Measurements from ENCODE around the gene ZFP64. TPM values are rescaled to one million over a fixed set of nuclear protein-coding genes. Genes with fewer than 3 reads are reported as not detected.

ZFP64 gene
- polyA plus RNA-seq, 2 of the 4 experiments (the other 2 are of a cell fraction): 14.4 to 22.0 TPM

DNA sequence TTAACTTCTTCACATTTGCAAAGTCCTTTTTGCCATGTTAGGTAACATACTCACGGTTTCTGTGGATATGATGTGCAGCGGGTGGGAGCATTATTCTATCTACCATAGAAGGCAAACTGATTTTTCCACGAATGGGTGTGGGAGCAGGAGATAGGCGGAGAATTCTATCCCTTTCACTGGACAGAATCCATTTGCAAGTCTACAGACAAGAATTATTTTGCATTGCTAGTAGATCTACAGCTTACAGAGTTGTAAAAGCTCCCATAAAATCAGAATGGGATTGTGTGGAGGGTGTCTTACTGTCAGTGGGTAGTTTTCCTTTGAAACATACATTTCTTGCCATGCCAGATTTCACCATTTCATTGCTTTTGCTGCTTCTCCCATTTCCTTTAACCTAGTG is 22.4 kb upstream of the ZFP64 start:
- ChIA-PET CTCF (no interaction called here), POLR2A (no interaction called here)
- Histone ChIP-seq H3K4me2 (no peak overlapping the region), H3K27ac (no peak overlapping the region), H3K4me3 (no peak overlapping the region), H3K4me1 (no peaks in the 10 kb centered on the region), H3K9me3 (peaks cover 14% of the 10 kb centered on the region)
- TF ChIP-seq CEBPB (IDR thresholded peaks at IDR 0.05) (no peak), JUNB (IDR thresholded peaks at IDR 0.05) (no peak), ESRRA (IDR thresholded peaks at IDR 0.05; ENCODE audit: borderline replicate concordance, low read length) (no peak), POLR2A (IDR thresholded peaks at IDR 0.05; ENCODE audit: low read length) (no peak), KDM5A (IDR thresholded peaks at IDR 0.05) (no peak), MAZ (IDR thresholded peaks at IDR 0.05; ENCODE audit: borderline replicate concordance, low read depth, low read length) (no peak), EHMT2 (IDR thresholded peaks at IDR 0.05; ENCODE audit: low read depth) (no peak), FOSL2 (IDR thresholded peaks at IDR 0.05) (no peak), FOSL2 (CRISPR knock-in tag; IDR thresholded peaks at IDR 0.05) (no peak), ZSCAN20 (CRISPR knock-in tag; IDR thresholded peaks at IDR 0.05) (no peak), MAFK (IDR thresholded peaks at IDR 0.05; ENCODE audit: partially characterized antibody) (no peak), CBX2 (IDR thresholded peaks at IDR 0.05; ENCODE audit: borderline replicate concordance, low read depth) (no peak), BHLHE40 (IDR thresholded peaks at IDR 0.05; ENCODE audit: low read depth, low read length) (no peak), CBX8 (IDR thresholded peaks at IDR 0.05) (no peak), NFE2L2 (conservative IDR thresholded peaks at IDR 0.05; ENCODE audit: low read length) (no peak)
- TF ChIP-seq, protein P1, sequence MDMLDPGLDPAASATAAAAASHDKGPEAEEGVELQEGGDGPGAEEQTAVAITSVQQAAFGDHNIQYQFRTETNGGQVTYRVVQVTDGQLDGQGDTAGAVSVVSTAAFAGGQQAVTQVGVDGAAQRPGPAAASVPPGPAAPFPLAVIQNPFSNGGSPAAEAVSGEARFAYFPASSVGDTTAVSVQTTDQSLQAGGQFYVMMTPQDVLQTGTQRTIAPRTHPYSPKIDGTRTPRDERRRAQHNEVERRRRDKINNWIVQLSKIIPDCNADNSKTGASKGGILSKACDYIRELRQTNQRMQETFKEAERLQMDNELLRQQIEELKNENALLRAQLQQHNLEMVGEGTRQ (IDR thresholded peaks at IDR 0.05): no peak
- TF ChIP-seq, protein P2, sequence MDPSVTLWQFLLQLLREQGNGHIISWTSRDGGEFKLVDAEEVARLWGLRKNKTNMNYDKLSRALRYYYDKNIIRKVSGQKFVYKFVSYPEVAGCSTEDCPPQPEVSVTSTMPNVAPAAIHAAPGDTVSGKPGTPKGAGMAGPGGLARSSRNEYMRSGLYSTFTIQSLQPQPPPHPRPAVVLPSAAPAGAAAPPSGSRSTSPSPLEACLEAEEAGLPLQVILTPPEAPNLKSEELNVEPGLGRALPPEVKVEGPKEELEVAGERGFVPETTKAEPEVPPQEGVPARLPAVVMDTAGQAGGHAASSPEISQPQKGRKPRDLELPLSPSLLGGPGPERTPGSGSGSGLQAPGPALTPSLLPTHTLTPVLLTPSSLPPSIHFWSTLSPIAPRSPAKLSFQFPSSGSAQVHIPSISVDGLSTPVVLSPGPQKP (IDR thresholded peaks at IDR 0.05; ENCODE audit: low read depth, low read length): no peak
- TF ChIP-seq, protein P3, sequence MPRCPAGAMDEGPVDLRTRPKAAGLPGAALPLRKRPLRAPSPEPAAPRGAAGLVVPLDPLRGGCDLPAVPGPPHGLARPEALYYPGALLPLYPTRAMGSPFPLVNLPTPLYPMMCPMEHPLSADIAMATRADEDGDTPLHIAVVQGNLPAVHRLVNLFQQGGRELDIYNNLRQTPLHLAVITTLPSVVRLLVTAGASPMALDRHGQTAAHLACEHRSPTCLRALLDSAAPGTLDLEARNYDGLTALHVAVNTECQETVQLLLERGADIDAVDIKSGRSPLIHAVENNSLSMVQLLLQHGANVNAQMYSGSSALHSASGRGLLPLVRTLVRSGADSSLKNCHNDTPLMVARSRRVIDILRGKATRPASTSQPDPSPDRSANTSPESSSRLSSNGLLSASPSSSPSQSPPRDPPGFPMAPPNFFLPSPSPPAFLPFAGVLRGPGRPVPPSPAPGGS (IDR thresholded peaks at IDR 0.05): no peak
- TF ChIP-seq, protein P4, sequence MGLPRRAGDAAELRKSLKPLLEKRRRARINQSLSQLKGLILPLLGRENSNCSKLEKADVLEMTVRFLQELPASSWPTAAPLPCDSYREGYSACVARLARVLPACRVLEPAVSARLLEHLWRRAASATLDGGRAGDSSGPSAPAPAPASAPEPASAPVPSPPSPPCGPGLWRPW (IDR thresholded peaks at IDR 0.05): no peak
- FAIRE-seq: no peak
- no peak for DNase-seq (ENCODE audit: low read depth in 1 of 2, low spot score in 1 of 2)
- 37% methylated on average over 4 of the region's 4 CpGs for WGBS (ENCODE audit: missing lambda C conversion rate)
- no peak for ATAC-seq

DNA sequence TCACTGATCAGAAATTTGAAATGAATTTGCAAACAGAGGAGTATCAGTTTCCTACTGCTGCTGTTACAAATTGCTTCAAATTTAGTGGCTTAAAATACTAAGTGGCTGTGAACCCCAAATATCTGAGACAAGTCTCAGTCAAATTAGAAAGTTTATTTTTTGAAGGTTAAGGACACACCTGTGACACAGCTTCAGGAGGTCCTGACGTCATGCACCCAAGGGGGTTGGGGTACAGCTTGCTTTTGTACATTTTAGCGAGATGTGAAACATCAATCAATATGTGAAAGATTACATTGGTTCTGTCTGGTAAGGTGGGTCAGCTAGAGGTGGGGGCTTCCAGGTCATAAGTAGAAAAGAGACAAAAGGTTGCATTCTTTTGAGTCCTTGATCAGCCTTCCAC is 21.4 kb upstream of the ZFP64 start:
- FAIRE-seq (no peak), DNase-seq (ENCODE audit: low read depth in 1 of 2, low spot score in 1 of 2) (no peak), ATAC-seq (no peak)
- Histone ChIP-seq H3K4me2 (no peak overlapping the region), H3K9me3 (peaks cover 14% of the 10 kb centered on the region), H3K4me1 (no peaks in the 10 kb centered on the region), H3K4me3 (no peak overlapping the region), H3K27ac (no peak overlapping the region)
- TF ChIP-seq EHF (CRISPR knock-in tag; IDR thresholded peaks at IDR 0.05) (no peak), BHLHE40 (IDR thresholded peaks at IDR 0.05; ENCODE audit: low read depth, low read length) (no peak), MYC (IDR thresholded peaks at IDR 0.05; ENCODE audit: borderline replicate concordance, low read length) (no peak), FOSB (CRISPR knock-in tag; IDR thresholded peaks at IDR 0.05) (no peak), HDAC2 (IDR thresholded peaks at IDR 0.05) (no peak), SREBF2 (IDR thresholded peaks at IDR 0.05) (no peak), MAZ (IDR thresholded peaks at IDR 0.05; ENCODE audit: borderline replicate concordance, low read depth, low read length) (no peak), CBX2 (IDR thresholded peaks at IDR 0.05; ENCODE audit: borderline replicate concordance, low read depth) (no peak), SMC3 (IDR thresholded peaks at IDR 0.05) (no peak), CBX8 (IDR thresholded peaks at IDR 0.05) (no peak), POLR2AphosphoS2 (conservative IDR thresholded peaks at IDR 0.05; ENCODE audit: low read length) (no peak), PHF8 (IDR thresholded peaks at IDR 0.05; ENCODE audit: borderline replicate concordance, low read depth) (no peak), ZFP36 (IDR thresholded peaks at IDR 0.05; ENCODE audit: borderline replicate concordance, partially characterized antibody) (no peak)
- WGBS (ENCODE audit: missing lambda C conversion rate): 18% methylated on average over 2 of the region's 2 CpGs
- POLR2A ChIA-PET: no interaction called here
- CTCF ChIA-PET: interaction anchor here (1.2 to 1.3 kb wide), 2 partner anchors 84 to 98 kb away, joined by 3 to 4 read pairs; no protein-coding TSS in a partner anchor

All from A549 (cell line).